ENCODE results near the gene HMGXB4. TPM values are rescaled to one million over a fixed set of nuclear protein-coding genes. Genes with fewer than 3 reads are reported as not detected.
"Not testable (repeated sequence)": the region's sequence is repeated elsewhere in the genome, so short reads cannot be mapped to it uniquely, and the experiment has no call there.

The HMGXB4 gene, protein sequence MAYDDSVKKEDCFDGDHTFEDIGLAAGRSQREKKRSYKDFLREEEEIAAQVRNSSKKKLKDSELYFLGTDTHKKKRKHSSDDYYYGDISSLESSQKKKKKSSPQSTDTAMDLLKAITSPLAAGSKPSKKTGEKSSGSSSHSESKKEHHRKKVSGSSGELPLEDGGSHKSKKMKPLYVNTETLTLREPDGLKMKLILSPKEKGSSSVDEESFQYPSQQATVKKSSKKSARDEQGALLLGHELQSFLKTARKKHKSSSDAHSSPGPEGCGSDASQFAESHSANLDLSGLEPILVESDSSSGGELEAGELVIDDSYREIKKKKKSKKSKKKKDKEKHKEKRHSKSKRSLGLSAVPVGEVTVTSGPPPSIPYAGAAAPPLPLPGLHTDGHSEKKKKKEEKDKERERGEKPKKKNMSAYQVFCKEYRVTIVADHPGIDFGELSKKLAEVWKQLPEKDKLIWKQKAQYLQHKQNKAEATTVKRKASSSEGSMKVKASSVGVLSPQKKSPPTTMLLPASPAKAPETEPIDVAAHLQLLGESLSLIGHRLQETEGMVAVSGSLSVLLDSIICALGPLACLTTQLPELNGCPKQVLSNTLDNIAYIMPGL
- polyA plus RNA-seq (2012; ENCODE audit: insufficient read depth, insufficient read length) = 33.3 TPM

DNA sequence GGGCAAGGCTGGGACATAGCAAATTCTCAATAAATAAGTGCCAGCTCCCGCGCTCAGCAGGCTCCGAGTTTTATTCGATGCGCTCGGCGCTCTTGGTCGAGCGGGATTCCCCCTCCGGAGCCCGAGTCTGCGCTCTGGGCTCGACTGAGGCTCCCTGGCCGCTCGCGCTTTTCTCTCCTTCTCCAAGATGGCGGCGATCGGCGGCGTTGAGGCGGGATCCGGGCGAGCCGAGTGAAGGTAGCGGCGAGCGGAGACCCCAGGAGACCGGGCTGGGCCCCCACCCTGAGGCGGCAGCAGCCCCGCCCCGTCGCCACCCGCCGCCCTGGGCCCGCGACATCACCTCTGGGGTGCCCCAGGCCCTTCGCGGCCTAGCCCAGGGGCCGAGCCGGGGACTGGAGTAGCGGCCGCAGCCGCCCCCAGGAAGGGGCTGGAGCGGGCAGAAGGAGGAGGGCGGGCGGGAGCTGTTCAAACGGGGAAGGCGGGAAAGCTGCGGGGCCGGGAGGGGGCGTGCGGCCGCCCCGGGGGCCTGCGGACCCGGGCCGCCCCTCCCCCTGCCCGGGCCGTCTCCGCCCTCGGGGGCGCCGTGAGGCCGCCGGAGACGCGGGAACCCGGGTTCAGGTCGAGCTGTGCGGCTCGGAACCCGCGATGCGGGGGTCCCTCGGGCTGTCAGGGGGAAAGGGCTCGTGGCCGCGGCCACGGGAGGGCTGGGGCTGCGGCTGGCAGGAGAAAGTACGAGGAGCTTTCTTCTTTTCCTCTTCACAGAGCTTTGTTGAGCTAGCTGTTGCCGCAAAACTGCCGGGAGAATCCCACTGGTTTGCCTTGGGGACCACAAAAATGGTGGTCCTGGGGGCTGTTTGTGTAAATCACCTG, at the start of gene HMGXB4:
TSS of gene HMGXB4 (plus strand) at position 173 of the 870 bp plus-strand sequence. CDS start 4,898 bp downstream, outside the sequence.
- peak; percentile 85 for DNase-seq (ENCODE audit: low read depth, low spot score)
- H3K4me3 ChIP-seq (ENCODE audit: low read length) = peak within 1 kb of the TSS; percentile 64

DNA sequence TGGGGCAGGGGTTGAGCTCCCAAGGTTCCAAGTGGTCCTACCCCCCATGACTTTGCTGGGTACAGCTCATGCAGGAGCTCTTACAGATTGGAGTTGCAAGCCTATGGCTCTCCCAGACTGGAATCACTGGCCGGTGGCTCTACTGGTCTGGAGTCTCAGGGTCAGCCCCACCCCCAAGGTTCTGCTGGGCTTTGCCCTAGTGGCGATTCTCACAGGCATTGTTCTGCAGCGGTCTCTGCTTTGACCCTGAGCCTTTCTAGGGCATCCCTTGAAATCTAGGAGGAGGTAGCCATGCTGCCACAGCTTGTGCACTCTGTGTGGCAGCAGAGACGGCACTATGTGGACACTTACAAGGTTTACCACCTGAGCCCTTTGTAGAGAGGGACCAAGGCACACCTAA, 49.3 kb upstream of the HMGXB4 start:
- H3K4me3 ChIP-seq (ENCODE audit: low read length) = no peak overlapping the region
- no peak for DNase-seq (ENCODE audit: low read depth, low spot score)

DNA sequence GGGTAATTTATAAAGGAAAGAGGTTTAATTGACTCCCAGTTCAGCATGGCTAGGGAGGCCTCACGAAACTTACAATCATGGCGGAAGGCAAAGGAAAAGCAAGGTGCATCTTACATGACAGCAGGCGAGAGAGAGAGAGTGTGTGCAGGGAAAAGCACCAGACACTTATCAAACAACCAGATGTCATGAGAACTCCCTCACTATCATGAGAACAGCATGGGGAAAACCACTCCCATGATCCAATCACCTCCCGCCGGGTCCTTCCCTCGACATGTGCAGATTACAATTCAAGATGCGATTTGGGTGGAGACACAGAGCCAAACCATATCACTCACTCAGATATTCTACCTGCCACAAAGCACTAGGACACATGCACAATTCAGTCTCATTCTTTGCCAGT, 48.1 kb upstream of the HMGXB4 start:
- no peak for DNase-seq (ENCODE audit: low read depth, low spot score)
- no peak overlapping the region for H3K4me3 ChIP-seq (ENCODE audit: low read length)

DNA sequence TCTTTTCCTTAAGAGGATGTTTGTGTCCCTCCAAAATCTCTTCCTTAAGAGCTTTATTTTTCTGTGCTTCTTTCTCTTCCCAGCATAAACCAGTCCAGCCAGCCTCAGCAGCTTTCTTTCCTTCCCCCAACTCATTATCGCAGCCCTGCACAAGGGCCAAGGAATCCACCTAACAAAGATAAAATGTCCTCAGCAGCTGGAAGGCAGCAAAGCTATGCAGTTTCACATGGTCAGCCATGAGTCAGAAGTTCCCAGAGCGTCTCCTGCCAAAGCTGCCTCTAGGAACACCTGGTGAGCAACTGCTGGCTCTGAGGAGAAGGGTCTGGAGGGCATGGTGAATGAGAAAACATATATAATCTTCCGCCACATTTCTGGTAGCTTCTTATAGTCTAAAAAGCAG, 45.3 kb upstream of the HMGXB4 start:
- DNase-seq (ENCODE audit: low read depth, low spot score) = no peak
- no peak overlapping the region for H3K4me3 ChIP-seq (ENCODE audit: low read length)

DNA sequence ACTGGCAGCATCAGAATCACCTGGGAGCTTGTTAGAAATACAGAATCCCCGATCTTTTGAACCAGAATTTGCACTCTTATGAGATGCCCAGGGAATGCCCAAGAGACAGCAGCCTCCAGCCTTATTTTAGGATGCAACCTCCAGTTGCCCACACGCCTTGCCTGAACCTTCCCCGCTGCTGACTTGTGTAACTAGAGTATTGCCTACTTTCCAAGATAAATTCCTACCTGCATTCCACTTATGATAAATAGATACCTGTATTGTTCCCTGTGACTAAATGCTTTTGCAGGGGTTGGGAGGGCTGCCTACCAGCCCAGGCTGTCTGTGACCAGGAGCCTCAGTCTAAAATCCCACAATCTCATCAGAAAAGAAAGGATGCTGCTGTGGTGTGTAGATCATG, 44.3 kb upstream of the HMGXB4 start:
- no peak for DNase-seq (ENCODE audit: low read depth, low spot score)
- no peak overlapping the region for H3K4me3 ChIP-seq (ENCODE audit: low read length)

DNA sequence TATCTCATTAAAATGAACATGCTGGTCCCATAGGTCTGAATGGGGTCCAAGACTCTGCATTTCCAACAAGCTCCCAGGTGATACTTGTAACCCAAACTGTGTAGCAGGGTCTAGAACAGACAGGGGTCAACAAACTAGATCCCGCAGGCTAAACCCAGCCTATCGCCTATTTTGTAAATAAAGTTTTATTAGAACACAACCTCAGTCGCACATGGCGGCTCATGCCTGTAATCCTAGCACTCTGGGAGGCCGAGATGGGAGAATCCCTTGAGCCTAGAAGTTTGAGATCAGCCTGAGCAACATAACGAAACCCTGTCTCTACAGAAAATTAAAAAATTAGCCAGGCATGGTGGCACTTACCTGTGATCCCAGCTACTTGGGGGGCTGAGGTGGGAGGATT, 42.3 kb upstream of the HMGXB4 start:
- no peak overlapping the region for H3K4me3 ChIP-seq (ENCODE audit: low read length)
- no peak for DNase-seq (ENCODE audit: low read depth, low spot score)

DNA sequence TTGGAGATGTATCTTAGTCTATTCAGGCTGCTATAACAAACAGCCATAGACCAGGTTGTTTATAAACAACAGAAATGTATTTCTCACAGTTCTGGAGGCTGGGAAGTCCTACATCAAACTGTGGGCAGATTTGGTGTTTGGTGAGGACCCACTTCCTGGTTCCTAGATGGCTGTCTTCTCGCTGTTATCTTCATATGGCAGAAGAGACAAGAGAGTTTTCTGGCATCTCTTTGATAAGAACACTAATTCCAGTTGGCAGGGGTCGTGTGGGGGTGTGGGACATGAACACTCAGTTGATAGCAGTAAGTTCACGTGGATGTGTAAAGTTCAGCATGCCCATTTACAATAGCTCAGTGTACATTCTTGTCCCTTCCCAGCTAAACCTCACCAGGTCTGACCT, 41.3 kb upstream of the HMGXB4 start:
- peak; percentile 23 for DNase-seq (ENCODE audit: low read depth, low spot score)
- H3K4me3 ChIP-seq (ENCODE audit: low read length) = no peak overlapping the region

DNA sequence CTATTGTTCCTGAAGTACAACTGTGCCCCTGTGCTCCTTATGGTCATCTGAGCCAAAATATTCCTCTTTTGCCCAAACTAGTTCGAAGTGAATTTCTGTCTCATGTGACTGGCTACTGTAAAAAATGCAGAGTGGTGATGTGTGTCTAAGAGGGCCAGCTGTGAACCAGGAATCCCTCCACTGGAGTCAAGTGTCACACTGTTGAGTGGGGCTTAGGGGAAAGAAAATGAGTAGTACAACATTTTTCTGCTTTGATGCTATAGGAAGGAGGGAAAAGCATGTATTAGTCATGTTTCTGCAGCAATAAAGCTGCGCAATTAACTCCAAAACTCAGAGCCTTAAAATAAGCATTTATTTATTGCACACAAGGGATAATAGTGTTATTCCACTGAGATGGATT, 39.8 kb upstream of the HMGXB4 start:
- no peak for DNase-seq (ENCODE audit: low read depth, low spot score)
- no peak overlapping the region for H3K4me3 ChIP-seq (ENCODE audit: low read length)

DNA sequence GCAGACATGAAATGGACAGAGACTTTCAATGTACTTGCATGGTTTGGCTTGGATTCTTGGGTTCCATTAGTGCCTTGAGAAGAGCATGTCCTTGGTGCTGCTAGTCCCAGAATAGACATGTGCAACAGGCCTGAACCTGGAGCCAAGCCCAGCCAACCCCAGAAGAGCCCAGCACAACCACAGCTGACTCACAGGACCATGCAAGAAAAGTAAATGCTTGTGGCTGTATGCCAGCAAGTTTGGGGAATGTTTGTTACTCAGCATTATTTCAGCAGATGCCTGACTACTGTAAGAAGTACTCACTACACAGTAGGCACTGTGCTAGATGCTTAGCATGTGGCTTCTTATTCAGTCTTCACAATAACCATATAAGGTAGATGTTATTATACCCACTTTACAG, 39.2 kb upstream of the HMGXB4 start:
- H3K4me3 ChIP-seq (ENCODE audit: low read length) = no peak overlapping the region

DNA sequence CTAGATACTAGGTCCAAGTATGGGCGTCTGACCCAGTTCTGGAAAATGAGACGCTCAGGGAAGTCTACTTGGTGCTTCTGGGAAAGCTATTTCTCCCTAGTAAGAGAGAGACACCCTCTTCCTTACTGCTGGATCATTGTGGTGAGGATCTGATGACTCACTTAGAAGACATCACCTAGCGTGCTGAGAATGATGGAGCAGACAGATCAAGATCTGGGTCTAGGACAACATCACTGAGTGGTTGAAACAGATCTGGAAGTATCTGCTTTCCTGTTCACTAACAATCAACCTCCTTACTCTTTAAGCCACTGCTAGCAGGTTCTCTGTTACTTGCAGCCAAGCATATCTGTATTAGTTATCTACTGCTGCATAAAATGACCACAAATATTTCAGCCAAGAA, 38.3 kb upstream of the HMGXB4 start:
- DNase-seq (ENCODE audit: low read depth, low spot score) = no peak
- H3K4me3 ChIP-seq (ENCODE audit: low read length) = no peak overlapping the region

More for the DNA sequence above, 39.2 kb upstream of the HMGXB4 start:
- no peak for DNase-seq (ENCODE audit: low read depth, low spot score)

DNA sequence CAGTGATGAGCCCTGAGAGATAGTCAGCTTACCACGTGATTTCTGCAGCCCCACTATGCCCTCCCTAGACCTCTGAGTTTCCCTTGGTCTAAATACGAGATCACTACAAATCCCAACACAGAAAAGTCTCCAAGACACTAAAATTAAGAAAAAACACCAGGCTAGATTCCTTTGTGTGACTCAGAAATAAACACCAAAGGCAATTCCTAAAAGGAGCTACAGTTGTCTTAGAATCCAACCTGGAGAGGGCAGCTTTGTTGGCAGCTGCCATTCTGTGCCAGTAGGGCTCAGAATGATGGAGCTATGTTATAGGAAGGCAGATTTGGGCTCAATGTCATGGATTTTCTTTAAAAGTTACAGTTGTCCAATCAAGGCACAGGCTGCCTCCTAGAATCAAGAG, 37.1 kb upstream of the HMGXB4 start:
- DNase-seq (ENCODE audit: low read depth, low spot score) = no peak
- H3K4me3 ChIP-seq (ENCODE audit: low read length) = no peak overlapping the region

DNA sequence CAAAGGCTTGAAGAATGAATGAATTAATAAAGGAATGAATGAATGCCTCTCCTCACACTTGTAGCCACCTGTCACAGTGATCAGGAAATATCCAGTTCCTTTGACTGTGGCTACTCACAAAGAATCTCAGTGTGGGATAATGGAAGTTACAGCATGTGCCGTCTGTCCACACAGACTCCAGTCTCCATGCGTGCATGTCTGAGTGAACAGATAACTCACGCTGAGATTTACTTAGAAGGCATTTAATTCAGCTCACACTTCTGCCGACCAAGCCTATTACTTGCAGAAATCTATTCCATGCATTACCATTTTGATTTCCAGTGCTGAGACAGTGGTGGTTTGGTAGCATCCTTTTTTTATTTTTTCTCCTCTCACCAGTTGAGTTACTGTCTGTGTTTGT, 32.3 kb upstream of the HMGXB4 start:
- H3K4me3 ChIP-seq (ENCODE audit: low read length) = no peak overlapping the region
- DNase-seq (ENCODE audit: low read depth, low spot score) = no peak

DNA sequence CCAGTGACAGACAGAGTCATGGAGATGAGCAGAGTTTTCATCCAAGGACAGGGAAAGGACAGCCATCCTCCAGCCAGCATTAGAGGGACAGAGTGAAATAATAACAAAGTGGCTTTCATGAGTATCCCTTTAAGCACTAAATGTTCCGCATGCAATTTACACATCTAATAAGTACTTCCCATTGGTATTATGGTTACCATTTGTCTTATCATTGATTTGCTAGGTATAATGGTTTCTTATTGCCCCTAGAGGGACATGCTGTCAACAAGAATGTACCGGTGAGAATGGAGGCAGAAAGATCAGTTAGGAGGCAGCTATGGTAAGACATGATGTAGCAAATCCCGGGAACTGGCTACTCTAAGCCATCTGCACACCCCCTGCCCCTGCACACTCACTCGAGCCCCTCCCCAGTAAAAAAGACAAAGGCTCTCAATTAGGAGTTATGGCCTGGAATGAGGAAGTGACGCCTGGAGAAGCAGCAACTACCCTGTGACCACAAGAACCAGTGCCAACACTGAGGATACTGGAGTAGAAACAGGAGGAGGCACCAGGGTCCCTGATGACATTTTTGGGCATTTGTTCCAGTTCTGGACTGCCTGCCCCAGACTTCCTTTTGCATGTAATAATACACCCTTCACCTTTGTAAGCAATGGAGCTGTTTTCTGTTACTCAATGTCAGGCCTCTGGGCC, 30.2 kb upstream of the HMGXB4 start:
- DNase-seq (ENCODE audit: low read depth, low spot score) = no peak
- H3K4me3 ChIP-seq (ENCODE audit: low read length) = no peak overlapping the region

DNA sequence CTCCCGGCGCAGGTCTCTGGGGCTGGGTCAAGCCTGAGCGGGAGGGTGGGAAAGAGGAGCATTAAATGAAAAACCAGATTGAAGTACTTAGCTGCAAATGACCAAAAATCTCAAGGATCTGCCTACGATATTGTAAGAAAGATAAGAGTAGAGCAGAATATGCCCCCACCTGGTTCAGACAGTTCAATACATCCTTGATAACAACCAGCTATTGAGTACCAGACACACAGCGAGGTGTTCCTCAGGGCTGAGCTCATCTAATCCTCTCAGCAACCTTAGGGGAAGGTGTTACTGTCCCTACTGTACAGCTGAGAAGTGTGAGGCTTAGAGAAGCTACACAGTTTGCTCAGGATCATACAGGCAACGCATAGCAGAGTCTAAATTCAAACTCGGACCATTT, 27.4 kb upstream of the HMGXB4 start:
- no peak for DNase-seq (ENCODE audit: low read depth, low spot score)
- no peak overlapping the region for H3K4me3 ChIP-seq (ENCODE audit: low read length)

DNA sequence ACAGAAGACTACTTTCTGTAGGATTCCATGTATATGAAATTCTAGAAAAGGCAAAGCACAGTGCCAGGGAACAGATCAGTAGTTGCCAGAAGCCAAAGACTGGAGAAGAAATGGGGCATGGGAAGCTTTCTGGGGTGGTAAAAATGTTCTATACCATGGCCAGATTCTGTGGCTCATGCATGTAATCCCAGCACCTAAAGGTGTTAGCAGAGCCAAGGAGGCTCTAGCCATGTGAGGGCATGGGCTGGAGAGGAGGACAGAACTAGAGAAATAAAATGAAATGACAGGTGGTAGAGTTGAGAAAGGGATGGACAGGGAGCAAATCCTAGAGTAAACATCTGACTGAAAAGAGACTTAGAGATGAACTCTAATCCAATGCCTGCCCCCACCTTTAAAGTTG, 26.9 kb upstream of the HMGXB4 start:
- peak overlapping the region; percentile 0 for H3K4me3 ChIP-seq (ENCODE audit: low read length)

DNA sequence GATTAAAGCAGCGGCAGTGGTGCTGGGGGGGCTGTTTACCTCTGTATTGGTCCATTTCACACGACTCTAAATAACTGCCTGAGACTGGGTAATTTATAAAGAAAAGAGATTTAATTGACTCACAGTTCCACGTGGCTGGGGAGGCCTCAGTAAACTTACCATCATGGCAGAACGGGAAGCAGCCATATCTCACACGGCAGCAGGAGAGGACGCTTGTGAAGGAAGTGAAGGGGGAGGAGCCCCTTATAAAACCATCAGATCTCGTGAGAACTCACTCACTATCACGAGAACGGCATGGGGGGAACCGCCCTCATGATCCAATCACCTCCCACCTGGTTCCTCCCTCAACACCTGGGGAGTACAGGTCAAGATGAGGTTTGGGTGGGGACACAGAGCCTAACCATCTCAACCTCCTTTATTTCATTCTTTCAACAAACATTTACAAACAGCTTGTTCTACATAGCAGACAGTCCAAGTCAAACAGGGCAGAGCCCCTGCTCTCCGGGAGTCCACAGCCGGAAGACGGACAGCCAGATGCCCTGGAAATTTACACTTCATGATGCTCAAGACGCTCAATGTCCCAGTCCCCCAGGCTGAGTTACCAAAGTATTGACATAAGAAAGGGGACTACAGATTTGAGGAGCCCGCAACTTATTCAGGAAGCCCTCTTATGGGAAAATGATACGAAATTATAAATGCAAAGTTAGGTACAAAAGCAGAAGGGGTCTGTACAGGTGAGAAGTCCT, 26.3 kb upstream of the HMGXB4 start:
- DNase-seq (ENCODE audit: low read depth, low spot score) = no peak
- peak overlapping the region; percentile 0 for H3K4me3 ChIP-seq (ENCODE audit: low read length)

More for the DNA sequence above, 26.9 kb upstream of the HMGXB4 start:
- no peak for DNase-seq (ENCODE audit: low read depth, low spot score)

DNA sequence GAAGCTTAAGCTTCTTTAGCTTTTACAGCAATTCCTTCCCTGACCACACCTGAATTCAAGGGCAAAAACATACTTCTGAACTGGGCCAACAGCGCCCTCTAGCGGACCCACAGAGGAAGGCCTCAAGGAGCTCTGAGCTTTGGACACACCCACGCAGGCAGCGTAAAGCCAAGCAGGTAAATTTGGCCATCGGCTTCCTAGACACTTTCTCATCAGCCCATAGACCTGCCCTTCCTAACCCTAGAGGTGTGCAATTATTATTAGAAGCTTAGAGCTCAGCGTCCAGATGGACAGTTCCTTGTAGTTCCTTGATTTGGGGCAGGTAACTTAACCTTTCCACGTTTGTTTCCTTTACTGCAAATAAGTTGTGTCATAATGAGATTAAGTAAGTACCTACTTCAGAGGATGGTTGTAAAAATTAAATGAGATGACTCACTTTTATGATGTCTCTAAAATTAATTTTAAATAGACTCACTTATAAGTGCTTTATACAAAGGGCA, 25.7 kb upstream of the HMGXB4 start:
- peak; percentile 69 for DNase-seq (ENCODE audit: low read depth, low spot score)
- no peak overlapping the region for H3K4me3 ChIP-seq (ENCODE audit: low read length)

DNA sequence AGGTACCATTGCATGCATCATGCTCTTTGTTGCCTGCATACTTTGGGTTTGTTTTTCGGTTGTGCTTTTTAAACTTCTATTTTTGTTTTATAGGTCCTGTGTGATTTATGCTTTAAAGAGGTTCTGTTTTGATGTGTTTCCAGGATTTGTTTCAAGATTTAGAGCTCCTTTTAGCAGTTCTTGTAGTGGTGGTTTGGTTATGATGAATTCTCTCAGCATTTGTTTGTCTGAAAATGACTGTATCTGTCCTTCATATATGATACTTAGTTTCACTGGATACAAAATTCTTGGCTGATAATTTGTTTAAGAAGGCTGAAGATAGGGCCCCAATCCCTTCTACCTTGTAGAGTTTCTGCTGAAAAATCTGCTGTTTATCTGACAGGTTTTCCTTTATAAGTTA, 18.5 kb upstream of the HMGXB4 start:
- DNase-seq (ENCODE audit: low read depth, low spot score); H3K4me3 ChIP-seq (ENCODE audit: low read length): not testable (repeated sequence)

Data from Jurkat, Clone E6-1 (cell line).